Activated CD8-positive, alpha-beta T cell treated with anti-CD3 and anti-CD28 coated beads for 36 hours (primary cell): ENCODE results near the gene KCTD16. TPM values are rescaled to one million over a fixed set of nuclear protein-coding genes. Genes with fewer than 3 reads are reported as not detected.

Experiments
- ATAC-seq: fragments of 200-7000 bp; cut with Tn5 transposase; one replicate; pipeline ENCODE4 v1.10.0; 2021; ENCODE audit warnings: mild to moderate bottlenecking, moderate library complexity
- CTCF ChIA-PET: fragments of 350-600 bp; sonication (Branson Sonifier 250); formaldehyde crosslinking; loops from one replicate; lab custom pipeline; 2021; ENCODE audit warnings: antibody characterized with exemption; lab: Charles Lee
- POLR2A ChIA-PET: fragments of 350-600 bp; sonication (Branson Sonifier 250); formaldehyde crosslinking; loops from one replicate; lab custom pipeline; 2021; ENCODE audit warnings: antibody characterized with exemption; lab: Charles Lee
- DNase-seq: peaks from one replicate; pipeline ENCODE4 v3.0.0-alpha.2; 2020
- H3K27ac Mint-ChIP-seq: one replicate; pipeline ENCODE4 v1.8.0; 2021; ENCODE audit warnings: mild to moderate bottlenecking, mixed read lengths
- H3K27me3 Mint-ChIP-seq: one replicate; pipeline ENCODE4 v1.8.0; 2021; ENCODE audit warnings: mixed read lengths
- H3K36me3 Mint-ChIP-seq: one replicate; pipeline ENCODE4 v1.8.0; 2021; ENCODE audit warnings: low read depth, mixed read lengths
- H3K4me1 Mint-ChIP-seq: one replicate; pipeline ENCODE4 v1.8.0; 2021; ENCODE audit warnings: low read depth, mixed read lengths
- H3K4me3 Mint-ChIP-seq: one replicate; pipeline ENCODE4 v1.8.0; 2021; ENCODE audit warnings: mild to moderate bottlenecking, moderate library complexity, mixed read lengths
- H3K9me3 Mint-ChIP-seq: one replicate; pipeline ENCODE4 v1.8.0; 2021; ENCODE audit warnings: mixed read lengths
- CTCF ChIP-seq: fragments of 200-600 bp; IDR thresholded peaks from one replicate; pipeline ENCODE4 v1.8.0; 2022; ENCODE audit warnings: antibody characterized with exemption, mild to moderate bottlenecking
- intact Hi-C: fragments of 100-400 bp; cut with micrococcal nuclease; formaldehyde crosslinking; loops from one replicate; pipeline ENCODE4 v1.10.0; 2022
- total RNA-seq, 2 experiments: library from RNA; stranded (reverse); gene quantifications; one replicate each; pipeline ENCODE4 v1.2.3, GENCODE V29; 2021

Gene KCTD16
- total RNA-seq, 2 experiments from 2014 or later, result 0.27 to 0.29 TPM

- DNase-seq, result no peak
- H3K27ac Mint-ChIP-seq, result no peak overlapping the region
- no peak for ATAC-seq
- no peaks in the 10 kb centered on the region for H3K4me1 Mint-ChIP-seq
- H3K27me3 Mint-ChIP-seq, result peaks cover 4% of the 10 kb centered on the region
- TF ChIP-seq CTCF, result no peak
- ChIA-PET POLR2A (interaction anchor here (0.7 kb wide), 1 partner anchor 18 kb away, joined by 3 read pairs; no protein-coding TSS in a partner anchor), CTCF (no interaction called here)
- intact Hi-C loops, result no loop called here
- no peaks in the 10 kb centered on the region for H3K36me3 Mint-ChIP-seq
- no peak overlapping the region for H3K4me3 Mint-ChIP-seq
- H3K9me3 Mint-ChIP-seq, result no peaks in the 10 kb centered on the region
Observed at GRCh38 chr5:144313147-144313726, 142.6 kb downstream of the KCTD16 start.

GRCh38 chr5:144315026-144315425, 144.4 kb downstream of the KCTD16 start:
- Mint-ChIP-seq H3K36me3 (no peaks in the 10 kb centered on the region), H3K9me3 (no peaks in the 10 kb centered on the region), H3K27ac (no peak overlapping the region), H3K4me3 (no peak overlapping the region), H3K4me1 (no peaks in the 10 kb centered on the region), H3K27me3 (peaks cover 2% of the 10 kb centered on the region)
- intact Hi-C loops, result no loop called here
- ATAC-seq (no peak), DNase-seq (no peak)
- no peak for TF ChIP-seq CTCF
- CTCF ChIA-PET, result no interaction called here
- POLR2A ChIA-PET, result no interaction called here

- ATAC-seq (no peak), DNase-seq (no peak)
- ChIA-PET CTCF (no interaction called here), POLR2A (no interaction called here)
- no peak overlapping the region for H3K4me3 Mint-ChIP-seq
- H3K27me3 Mint-ChIP-seq, result peaks cover 2% of the 10 kb centered on the region
- H3K9me3 Mint-ChIP-seq, result no peaks in the 10 kb centered on the region
- no peaks in the 10 kb centered on the region for H3K36me3 Mint-ChIP-seq
- intact Hi-C loops, result no loop called here
- no peak for TF ChIP-seq CTCF
- H3K4me1 Mint-ChIP-seq, result no peaks in the 10 kb centered on the region
- no peak overlapping the region for H3K27ac Mint-ChIP-seq
Observed at GRCh38 chr5:144315994-144316634, 145.4 kb downstream of the KCTD16 start.

- Mint-ChIP-seq H3K9me3 (no peaks in the 10 kb centered on the region), H3K36me3 (no peaks in the 10 kb centered on the region), H3K27me3 (peaks cover 2% of the 10 kb centered on the region), H3K27ac (no peak overlapping the region), H3K4me1 (no peaks in the 10 kb centered on the region), H3K4me3 (no peak overlapping the region)
- POLR2A ChIA-PET, result no interaction called here
- intact Hi-C loops, result no loop called here
- no peak for TF ChIP-seq CTCF
- DNase-seq (no peak), ATAC-seq (no peak)
- CTCF ChIA-PET, result no interaction called here
Observed at GRCh38 chr5:144318011-144318410, 147.3 kb downstream of the KCTD16 start.

- Mint-ChIP-seq H3K27ac (no peak overlapping the region), H3K9me3 (no peaks in the 10 kb centered on the region), H3K4me3 (no peak overlapping the region), H3K27me3 (peaks cover 2% of the 10 kb centered on the region), H3K4me1 (no peaks in the 10 kb centered on the region), H3K36me3 (no peaks in the 10 kb centered on the region)
- intact Hi-C loops, result no loop called here
- ATAC-seq, result no peak
- POLR2A ChIA-PET, result no interaction called here
- no peak for DNase-seq
- CTCF ChIA-PET, result no interaction called here
- no peak for TF ChIP-seq CTCF
Observed at GRCh38 chr5:144318460-144318859, 147.8 kb downstream of the KCTD16 start.
